Right lobe of liver (tissue), 6 donors: ENCODE results near the gene TRIM41. TPM values are rescaled to one million over a fixed set of nuclear protein-coding genes. Genes with fewer than 3 reads are reported as not detected.

Experiments
- ATAC-seq, 4 donors: fragments of 200-7000 bp; cut with Tn5 transposase; one replicate each; pipeline ENCODE4 v1.9.1; 2020; ENCODE audit warnings: mild to moderate bottlenecking in 4 of 4, moderate library complexity in 4 of 4
- DNase-seq, 3 donors: peaks; one replicate each; pipeline ENCODE4 v3.0.0-alpha.2; 2020
- H3K27ac ChIP-seq, 3 donors: fragments of 200-600 bp; one replicate each; pipeline ENCODE4 v1.8.0; 2022
- H3K27me3 ChIP-seq, 2 donors: fragments of 200-600 bp; one replicate each; pipeline ENCODE4 v1.8.0; 2022
- H3K36me3 ChIP-seq, 4 donors: fragments of 200-600 bp; sonication (generic) in 1 of 4; one replicate each; pipeline versions ENCODE4 v1.5.1 to v1.8.0; 2017 to 2022; ENCODE audit warnings: control low read depth in 1 of 4
- H3K4me1 ChIP-seq, 4 donors: fragments of 200-600 bp; sonication (generic) in 1 of 4; one replicate each; pipeline versions ENCODE4 v1.5.1 to v1.8.0; 2017 to 2022; ENCODE audit warnings: control low read depth in 1 of 4
- H3K4me3 ChIP-seq, 3 donors: fragments of 200-600 bp; one replicate each; pipeline ENCODE4 v1.8.0; 2022
- H3K9me3 ChIP-seq, 4 donors: fragments of 200-600 bp; sonication (generic) in 1 of 4; one replicate each; pipeline versions ENCODE4 v1.5.1 to v1.8.0; 2017 to 2022; ENCODE audit warnings: control low read depth in 1 of 4
- POLR2A ChIP-seq: fragments of 450-650 bp; IDR thresholded peaks from one replicate; pipeline ENCODE4 v1.6.1; 2017; ENCODE audit warnings: antibody characterized with exemption, mild to moderate bottlenecking
- WGBS: methylation state at CpG from one replicate; pipeline ENCODE4 v1.1.6; 2018; ENCODE audit warnings: low coverage, low lambda C conversion rate; ENCODE audit not compliant: insufficient coverage; ENCODE audit errors: missing lambda C conversion rate; 5-methylcytosine and 5-hydroxymethylcytosine counted together
- intact Hi-C, 2 donors: fragments of 100-400 bp; cut with DNase I; formaldehyde crosslinking; loops; one replicate each; pipeline versions ENCODE4 v1.11.2 to v1.14.1; 2022
- total RNA-seq, 6 experiments: library from RNA; depleted of rRNA in 2 of 6; stranded (reverse); fragments of >200 nt in 2 of 6; fragmentation: NEBNext Ultra II Directional in 3 of 6; extraction: Animal tissue kit (Norgen Biotek cat#: 25700) in 3 of 6; gene quantifications; one replicate each; pipeline versions ENCODE4 v1.1.0 to v1.2.4, GENCODE V29; 2016 to 2023
- TF ChIP-seq, protein P1 (sequence below), 4 donors: fragments of 200-600 bp in 3 of 4; fragments of 450-650 bp in 1 of 4; IDR thresholded peaks; one replicate each; pipeline versions ENCODE4 v1.5.1 to v1.8.0; 2016 to 2022; ENCODE audit warnings: antibody characterized with exemption in 4 of 4, mild to moderate bottlenecking in 2 of 4
- donor health status: DM: no; HTN: yes; CAD: no.
- donor health status: DM: no; HTN: no; CAD: no.
- donor health status: DM: no; HTN: no; CAD: no.
- donor health status: DM: no; HTN: yes; CAD: no.
- donor health status: DM: no; HTN: yes; CAD: no.

Gene TRIM41
- total RNA-seq, 6 experiments from 2014 or later: 7.3 to 20.6 (median 15.9) TPM

DNA sequence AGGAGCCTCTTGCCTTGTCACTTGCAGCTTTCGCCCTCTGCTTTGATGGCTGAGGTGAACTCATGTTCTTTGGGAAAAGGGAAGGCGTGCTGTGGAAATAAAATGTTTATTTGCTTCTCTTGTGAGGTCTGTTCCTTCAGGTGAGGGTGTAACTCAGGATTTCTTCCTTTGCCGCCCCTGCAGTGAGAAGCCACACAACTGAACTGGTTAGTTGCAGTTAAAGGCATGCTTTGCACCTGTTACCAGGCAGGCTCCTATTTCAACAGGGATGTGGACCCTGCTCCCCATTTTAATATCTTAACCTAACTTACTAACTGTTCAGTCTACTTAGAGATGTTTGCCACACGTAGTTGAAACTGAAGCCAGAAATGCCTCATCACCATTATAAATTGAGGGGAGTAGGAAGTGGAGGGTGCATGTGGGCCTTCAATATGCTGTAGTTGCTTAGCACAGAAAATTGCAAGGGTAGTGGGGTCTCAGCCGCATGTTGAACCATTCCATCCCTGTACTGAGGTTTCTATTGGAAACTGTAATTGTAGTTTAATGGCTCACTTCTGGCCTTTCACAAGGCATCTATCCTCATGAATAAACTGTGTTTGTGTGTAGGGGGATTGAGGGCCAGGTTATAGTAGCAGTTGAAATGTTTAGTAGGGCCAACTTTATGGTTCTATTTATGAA is 12.7 kb downstream of the TRIM41 start:
- no peak overlapping the region for H3K27ac ChIP-seq
- WGBS: 95% methylated on average over 4 of the region's 5 CpGs
- H3K4me1 ChIP-seq: no peaks in the 10 kb centered on the region
- peaks cover 36 to 81% (median 47%) of the 10 kb centered on the region in 4 donors for H3K36me3 ChIP-seq
- intact Hi-C loops: no loop called here
- TF ChIP-seq, protein P1, sequence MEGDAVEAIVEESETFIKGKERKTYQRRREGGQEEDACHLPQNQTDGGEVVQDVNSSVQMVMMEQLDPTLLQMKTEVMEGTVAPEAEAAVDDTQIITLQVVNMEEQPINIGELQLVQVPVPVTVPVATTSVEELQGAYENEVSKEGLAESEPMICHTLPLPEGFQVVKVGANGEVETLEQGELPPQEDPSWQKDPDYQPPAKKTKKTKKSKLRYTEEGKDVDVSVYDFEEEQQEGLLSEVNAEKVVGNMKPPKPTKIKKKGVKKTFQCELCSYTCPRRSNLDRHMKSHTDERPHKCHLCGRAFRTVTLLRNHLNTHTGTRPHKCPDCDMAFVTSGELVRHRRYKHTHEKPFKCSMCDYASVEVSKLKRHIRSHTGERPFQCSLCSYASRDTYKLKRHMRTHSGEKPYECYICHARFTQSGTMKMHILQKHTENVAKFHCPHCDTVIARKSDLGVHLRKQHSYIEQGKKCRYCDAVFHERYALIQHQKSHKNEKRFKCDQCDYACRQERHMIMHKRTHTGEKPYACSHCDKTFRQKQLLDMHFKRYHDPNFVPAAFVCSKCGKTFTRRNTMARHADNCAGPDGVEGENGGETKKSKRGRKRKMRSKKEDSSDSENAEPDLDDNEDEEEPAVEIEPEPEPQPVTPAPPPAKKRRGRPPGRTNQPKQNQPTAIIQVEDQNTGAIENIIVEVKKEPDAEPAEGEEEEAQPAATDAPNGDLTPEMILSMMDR (IDR thresholded peaks at IDR 0.05): no peak
- TF ChIP-seq POLR2A: no peak
- DNase-seq: no peak
- H3K4me3 ChIP-seq: no peak overlapping the region
- no peaks in the 10 kb centered on the region for H3K27me3 ChIP-seq
- no peaks in the 10 kb centered on the region for H3K9me3 ChIP-seq
- ATAC-seq: no peak

DNA sequence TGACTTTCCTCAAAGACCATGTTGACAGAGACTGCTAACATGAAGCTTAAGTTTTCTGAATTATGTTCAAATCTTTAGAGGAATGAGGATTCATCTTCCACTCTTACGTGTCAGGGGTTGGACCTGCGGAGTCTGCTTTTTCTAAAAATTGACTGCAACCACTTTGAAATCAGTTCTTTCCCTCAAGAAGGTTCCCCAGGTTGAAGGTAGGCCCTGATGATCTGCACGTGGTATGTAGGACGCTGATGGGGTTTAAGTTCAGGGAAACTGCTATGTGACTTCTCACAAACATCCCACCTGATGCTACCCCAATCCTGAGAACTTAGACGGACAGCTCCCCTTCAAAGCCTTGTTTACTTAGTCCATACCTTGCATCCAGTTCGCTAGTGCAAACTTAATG is 13.4 kb downstream of the TRIM41 start:
- intact Hi-C loops: no loop called here
- no peaks in the 10 kb centered on the region for H3K9me3 ChIP-seq
- H3K27ac ChIP-seq: no peak overlapping the region
- no peaks in the 10 kb centered on the region for H3K27me3 ChIP-seq
- no peak overlapping the region for H3K4me3 ChIP-seq
- H3K4me1 ChIP-seq: peaks cover 0 to 5% (median 0%) of the 10 kb centered on the region in 4 donors
- DNase-seq: no peak
- peaks cover 41 to 81% (median 50%) of the 10 kb centered on the region in 4 donors for H3K36me3 ChIP-seq
- 81% methylated on average over 6 of the region's 6 CpGs for WGBS
- ATAC-seq: no peak
- TF ChIP-seq, protein P1 (IDR thresholded peaks at IDR 0.05): no peak
- TF ChIP-seq POLR2A: no peak

DNA sequence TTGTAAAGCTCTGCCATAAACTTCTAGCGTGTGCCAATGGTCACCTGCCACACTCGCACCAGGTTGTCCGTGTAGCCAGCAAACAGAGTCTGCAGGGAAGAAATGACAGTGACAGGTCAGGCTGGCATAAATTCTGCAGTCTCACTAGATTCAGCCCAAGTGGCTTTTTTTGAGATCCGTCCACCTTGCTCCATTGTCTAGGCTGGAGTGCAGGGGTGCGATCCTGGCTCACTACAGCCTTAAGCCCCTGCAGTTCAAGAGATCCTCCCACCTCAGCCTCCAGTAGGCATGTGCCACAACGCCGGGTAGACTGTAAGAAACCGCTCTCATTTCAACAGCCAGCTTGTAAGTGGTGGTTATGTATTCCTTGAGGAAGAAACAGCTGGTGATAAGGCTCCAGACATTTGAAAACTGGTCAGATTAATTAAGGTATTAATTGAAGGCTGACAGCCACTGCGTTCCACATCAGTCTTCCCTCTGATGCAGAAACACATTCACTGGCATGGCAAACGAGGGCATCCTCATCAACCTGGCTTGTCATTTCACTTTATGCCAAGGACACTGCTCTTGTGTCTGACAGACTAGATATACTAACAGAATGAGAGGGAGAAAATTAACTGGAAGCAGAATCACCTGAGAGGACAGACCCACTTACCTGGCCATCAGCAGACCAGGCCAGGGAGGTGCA is 14.0 kb downstream of the TRIM41 start:
- Histone ChIP-seq H3K27ac (no peak overlapping the region), H3K36me3 (peaks cover 41 to 84% (median 56%) of the 10 kb centered on the region in 4 donors), H3K4me1 (peaks cover 0 to 11% (median 3%) of the 10 kb centered on the region in 4 donors), H3K9me3 (no peaks in the 10 kb centered on the region), H3K4me3 (no peak overlapping the region), H3K27me3 (no peaks in the 10 kb centered on the region)
- no peak for ATAC-seq
- WGBS: 89% methylated on average over 6 of the region's 10 CpGs
- TF ChIP-seq POLR2A: no peak
- TF ChIP-seq, protein P1 (IDR thresholded peaks at IDR 0.05): no peak
- intact Hi-C loops: no loop called here
- no peak for DNase-seq

DNA sequence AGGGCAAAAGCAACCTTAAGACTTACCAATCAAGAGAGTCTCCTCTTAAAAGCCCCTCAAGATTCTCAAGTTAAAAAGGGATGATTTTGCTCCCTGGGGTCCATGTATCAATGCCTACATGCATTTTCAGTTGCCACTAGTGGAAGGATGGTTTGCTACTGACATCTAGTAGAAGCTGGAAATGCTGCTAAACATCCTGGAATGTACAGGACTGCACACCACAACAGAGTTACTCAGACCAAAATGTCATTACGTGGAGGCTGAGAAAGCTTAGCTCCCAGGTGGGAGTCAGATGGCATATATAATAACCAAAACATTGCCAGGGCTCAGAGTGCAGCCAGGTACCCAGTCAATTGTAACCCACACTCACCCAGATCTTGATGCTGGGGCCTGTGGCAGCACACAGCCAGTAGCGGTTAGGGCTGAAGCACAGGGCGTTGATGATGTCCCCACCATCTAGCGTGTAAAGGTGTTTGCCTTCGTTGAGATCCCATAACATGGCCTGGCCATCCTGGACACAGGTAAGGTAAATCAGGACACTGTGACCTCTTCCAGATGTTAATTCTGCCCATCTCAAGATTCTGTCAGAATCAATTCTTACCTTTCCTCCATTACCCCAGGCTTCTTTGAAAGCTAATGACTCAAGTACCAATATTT is 14.8 kb downstream of the TRIM41 start:
- no peak for ATAC-seq

More for the DNA sequence above, 14.8 kb downstream of the TRIM41 start:
- 100% methylated on average over 2 of the region's 5 CpGs for WGBS
- Histone ChIP-seq H3K4me3 (no peak overlapping the region), H3K9me3 (no peaks in the 10 kb centered on the region), H3K4me1 (peaks cover 0 to 15% (median 5%) of the 10 kb centered on the region in 4 donors), H3K27ac (no peak overlapping the region), H3K36me3 (peaks cover 41 to 81% (median 56%) of the 10 kb centered on the region in 4 donors), H3K27me3 (no peaks in the 10 kb centered on the region)
- TF ChIP-seq, protein P1 (IDR thresholded peaks at IDR 0.05): no peak
- TF ChIP-seq POLR2A: no peak
- no peak for DNase-seq
- intact Hi-C loops: no loop called here
